Calu3 (cell line): ENCODE measurements around the gene RAD51B. TPM values are rescaled to one million over a fixed set of nuclear protein-coding genes. Genes with fewer than 3 reads are reported as not detected.

ENCODE experiments used
- BruUV-seq: library from RNA; stranded (reverse); fragments of 400-500 nt; replicated peaks from 2 replicates; lab custom pipeline; 2021; lab: Mats Ljungman, UMichigan
- CTCF ChIA-PET: fragments of 300-600 bp; sonication (Branson Sonifier 250); formaldehyde crosslinking; loops from one replicate; lab custom pipeline; 2022; ENCODE audit warnings: antibody characterized with exemption; lab: Charles Lee
- DNase-seq: peaks from one replicate; pipeline ENCODE4 v3.0.0; 2022
- H3K27ac Mint-ChIP-seq: one replicate; pipeline ENCODE4 v1.8.0; 2022; ENCODE audit warnings: mixed read lengths; ENCODE audit not compliant: unreplicated experiment
- H3K27me3 Mint-ChIP-seq: one replicate; pipeline ENCODE4 v1.8.0; 2022; ENCODE audit warnings: mixed read lengths; ENCODE audit not compliant: unreplicated experiment
- H3K36me3 Mint-ChIP-seq: one replicate; pipeline ENCODE4 v1.8.0; 2022; ENCODE audit warnings: mild to moderate bottlenecking, moderate library complexity, mixed read lengths; ENCODE audit not compliant: insufficient read depth, unreplicated experiment
- H3K4me1 Mint-ChIP-seq: one replicate; pipeline ENCODE4 v1.8.0; 2022; ENCODE audit warnings: mild to moderate bottlenecking, low read depth, mixed read lengths; ENCODE audit not compliant: unreplicated experiment
- H3K4me3 Mint-ChIP-seq: one replicate; pipeline ENCODE4 v1.8.0; 2022; ENCODE audit warnings: mild to moderate bottlenecking, low read depth, moderate library complexity, mixed read lengths; ENCODE audit not compliant: unreplicated experiment
- H3K9me3 Mint-ChIP-seq: one replicate; pipeline ENCODE4 v1.8.0; 2022; ENCODE audit warnings: low read depth, mixed read lengths; ENCODE audit not compliant: unreplicated experiment
- intact Hi-C: fragments of 100-400 bp; cut with micrococcal nuclease; formaldehyde crosslinking; loops from one replicate; pipeline ENCODE4 v1.10.0; 2022; ENCODE audit not compliant: unreplicated experiment
- total RNA-seq: library from RNA; stranded (reverse); gene quantifications from 2 replicates; pipeline ENCODE4 v1.2.3, GENCODE V29; 2022
- TF ChIP-seq, protein P1 (sequence below): fragments of 200-600 bp; IDR thresholded peaks from one replicate; pipeline ENCODE4 v1.8.0; 2022; ENCODE audit warnings: antibody characterized with exemption; ENCODE audit not compliant: unreplicated experiment

RAD51B gene
- total RNA-seq, 1 experiment from 2014 or later: 24.7 TPM

GRCh38 chr14:68608574-68608962 lies 789.0 kb downstream of the RAD51B start:
- intact Hi-C loops: no loop called here
- H3K4me3 Mint-ChIP-seq: no peak overlapping the region

GRCh38 chr14:68609012-68609411 lies 789.4 kb downstream of the RAD51B start:
- Mint-ChIP-seq H3K27ac (no peak overlapping the region), H3K36me3 (no peaks in the 10 kb centered on the region), H3K27me3 (no peaks in the 10 kb centered on the region), H3K4me3 (no peak overlapping the region), H3K4me1 (no peaks in the 10 kb centered on the region), H3K9me3 (peaks cover 2% of the 10 kb centered on the region)
- intact Hi-C loops: no loop called here
- CTCF ChIA-PET: no interaction called here
- no TSS peak for BruUV-seq
- TF ChIP-seq, protein P1, sequence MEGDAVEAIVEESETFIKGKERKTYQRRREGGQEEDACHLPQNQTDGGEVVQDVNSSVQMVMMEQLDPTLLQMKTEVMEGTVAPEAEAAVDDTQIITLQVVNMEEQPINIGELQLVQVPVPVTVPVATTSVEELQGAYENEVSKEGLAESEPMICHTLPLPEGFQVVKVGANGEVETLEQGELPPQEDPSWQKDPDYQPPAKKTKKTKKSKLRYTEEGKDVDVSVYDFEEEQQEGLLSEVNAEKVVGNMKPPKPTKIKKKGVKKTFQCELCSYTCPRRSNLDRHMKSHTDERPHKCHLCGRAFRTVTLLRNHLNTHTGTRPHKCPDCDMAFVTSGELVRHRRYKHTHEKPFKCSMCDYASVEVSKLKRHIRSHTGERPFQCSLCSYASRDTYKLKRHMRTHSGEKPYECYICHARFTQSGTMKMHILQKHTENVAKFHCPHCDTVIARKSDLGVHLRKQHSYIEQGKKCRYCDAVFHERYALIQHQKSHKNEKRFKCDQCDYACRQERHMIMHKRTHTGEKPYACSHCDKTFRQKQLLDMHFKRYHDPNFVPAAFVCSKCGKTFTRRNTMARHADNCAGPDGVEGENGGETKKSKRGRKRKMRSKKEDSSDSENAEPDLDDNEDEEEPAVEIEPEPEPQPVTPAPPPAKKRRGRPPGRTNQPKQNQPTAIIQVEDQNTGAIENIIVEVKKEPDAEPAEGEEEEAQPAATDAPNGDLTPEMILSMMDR: no peak
- DNase-seq: no peak

More at GRCh38 chr14:68608574-68608962, 789.0 kb downstream of the RAD51B start:
- TF ChIP-seq, protein P1: no peak
- no peaks in the 10 kb centered on the region for H3K27me3 Mint-ChIP-seq
- CTCF ChIA-PET: no interaction called here
- no TSS peak for BruUV-seq
- peaks cover 2% of the 10 kb centered on the region for H3K9me3 Mint-ChIP-seq
- no peak for DNase-seq
- H3K4me1 Mint-ChIP-seq: peaks cover 2% of the 10 kb centered on the region
- H3K27ac Mint-ChIP-seq: no peak overlapping the region
- H3K36me3 Mint-ChIP-seq: no peaks in the 10 kb centered on the region

GRCh38 chr14:68610251-68610793 lies 790.7 kb downstream of the RAD51B start:
- no peak overlapping the region for H3K4me3 Mint-ChIP-seq
- CTCF ChIA-PET: no interaction called here
- TF ChIP-seq, protein P1: no peak

GRCh38 chr14:68611599-68611998 lies 792.0 kb downstream of the RAD51B start:
- intact Hi-C loops: no loop called here
- no TSS peak for BruUV-seq
- Mint-ChIP-seq H3K4me1 (no peaks in the 10 kb centered on the region), H3K27ac (no peak overlapping the region), H3K4me3 (no peak overlapping the region), H3K9me3 (peaks cover 11% of the 10 kb centered on the region), H3K27me3 (no peaks in the 10 kb centered on the region), H3K36me3 (no peaks in the 10 kb centered on the region)
- DNase-seq: no peak
- TF ChIP-seq, protein P1: no peak
- CTCF ChIA-PET: no interaction called here

More at GRCh38 chr14:68610251-68610793, 790.7 kb downstream of the RAD51B start:
- no peak overlapping the region for H3K27ac Mint-ChIP-seq
- H3K4me1 Mint-ChIP-seq: no peaks in the 10 kb centered on the region
- no peaks in the 10 kb centered on the region for H3K36me3 Mint-ChIP-seq
- intact Hi-C loops: no loop called here
- BruUV-seq: no TSS peak
- peaks cover 5% of the 10 kb centered on the region for H3K9me3 Mint-ChIP-seq
- no peak for DNase-seq
- H3K27me3 Mint-ChIP-seq: no peaks in the 10 kb centered on the region
